ENCODE results near the gene TBC1D4.
"Not testable (repeated sequence)": the region's sequence is repeated elsewhere in the genome, so short reads cannot be mapped to it uniquely, and the experiment has no call there.

The TBC1D4 gene

DNA sequence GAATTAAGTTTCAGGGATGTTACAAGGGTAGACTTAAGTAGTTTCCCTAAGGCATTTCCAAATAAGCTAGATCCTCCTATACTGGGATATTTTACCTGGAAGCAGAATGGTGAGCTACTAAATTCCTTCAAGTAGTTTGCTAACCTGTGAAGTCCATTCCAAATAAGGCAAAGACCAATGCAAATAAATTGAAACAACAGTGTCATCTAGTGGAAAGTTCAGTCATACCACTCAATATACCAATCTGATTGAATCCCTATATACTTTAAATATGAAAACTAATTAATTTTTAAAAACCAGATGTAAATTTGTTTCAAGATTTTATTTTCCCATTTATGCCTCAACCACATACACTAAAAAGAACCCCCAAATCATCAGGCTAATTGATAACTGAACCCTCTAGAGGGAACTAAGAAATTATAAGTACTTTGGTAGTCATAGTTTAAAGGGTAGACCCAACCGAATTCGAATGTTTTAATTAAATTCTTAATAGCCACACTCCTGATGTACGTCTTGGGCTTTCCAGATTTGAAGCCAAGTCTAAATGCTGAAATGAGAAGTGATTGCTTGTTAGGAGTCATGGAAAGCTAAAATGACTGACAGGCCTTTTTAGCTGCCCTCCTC, 223.7 kb downstream of the TBC1D4 start:
- no peak for DNase-seq

DNA sequence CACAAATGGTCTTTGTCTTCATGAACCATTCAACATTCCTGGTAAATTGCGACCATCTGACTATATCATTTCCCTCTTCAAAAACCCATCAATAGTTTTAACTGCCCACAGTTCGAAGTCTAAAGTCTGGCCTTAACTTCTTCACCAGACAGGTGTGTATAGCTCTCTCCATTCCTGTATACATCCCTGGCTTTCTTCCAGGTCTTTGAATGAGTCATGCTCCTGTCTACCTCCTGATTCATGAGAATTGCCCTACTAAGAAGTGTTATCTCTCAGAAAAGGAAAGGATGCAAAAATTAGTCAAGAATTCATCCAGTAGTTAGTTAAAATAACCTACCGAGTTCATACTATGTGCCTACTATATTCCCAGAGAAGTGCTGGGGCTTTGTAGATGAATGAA, 225.0 kb downstream of the TBC1D4 start:
- no peak for DNase-seq

DNA sequence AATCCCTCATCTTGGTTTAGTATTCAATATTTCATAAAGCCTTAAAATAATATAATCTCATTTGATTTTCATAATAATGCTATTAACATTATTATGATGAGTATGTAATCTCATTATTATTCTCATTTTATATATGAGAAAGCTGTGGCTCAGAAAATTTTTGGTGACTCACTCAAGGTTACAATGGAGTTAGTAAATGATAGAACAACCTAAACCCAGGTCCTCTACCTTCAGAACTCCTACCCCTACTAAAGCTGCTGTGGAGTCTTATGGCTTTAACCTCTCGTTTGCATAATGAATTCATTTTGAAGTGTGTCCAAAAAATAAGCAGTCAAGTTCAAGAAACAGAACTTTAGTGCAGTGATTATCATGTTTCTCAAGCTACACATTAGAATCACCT, 226.3 kb downstream of the TBC1D4 start:
- no peak for DNase-seq

DNA sequence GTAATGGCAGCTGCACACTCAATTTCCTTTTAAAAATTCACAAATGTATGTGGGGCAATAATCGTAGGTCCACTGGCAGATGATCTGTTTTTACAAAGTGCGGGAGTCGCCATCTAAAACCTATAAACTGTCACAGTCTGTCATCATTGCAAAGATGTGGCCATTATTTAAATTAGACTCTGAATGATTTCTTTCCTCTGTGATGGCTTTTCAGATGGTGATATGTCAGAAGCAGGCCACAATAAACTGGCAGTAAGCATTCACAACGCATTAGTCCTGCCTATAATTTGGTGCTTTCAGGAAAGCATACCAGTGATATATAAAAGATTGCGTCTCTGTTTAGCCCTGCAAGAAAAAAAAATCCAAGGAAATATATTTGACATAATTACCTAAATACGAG, 226.8 kb downstream of the TBC1D4 start:
- DNase-seq = no peak

DNA sequence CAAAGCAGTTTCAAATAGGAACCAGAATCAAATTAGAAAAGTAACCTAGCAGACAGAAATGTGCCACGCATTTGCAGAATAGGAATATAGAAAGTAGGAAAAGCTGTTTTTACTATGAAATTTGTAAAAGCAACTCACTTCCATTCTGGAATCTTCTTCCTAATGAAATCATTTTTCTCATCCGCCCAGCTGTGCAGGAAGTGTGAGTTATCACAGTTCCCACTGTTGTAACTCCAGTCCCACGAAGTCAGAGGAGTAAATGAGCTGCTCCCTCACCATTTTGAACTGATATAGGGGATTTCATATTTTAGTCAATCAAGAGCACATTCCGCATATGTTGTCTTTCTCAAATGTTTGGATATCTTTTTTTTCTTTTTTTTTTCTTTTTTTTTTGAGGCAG, 230.8 kb downstream of the TBC1D4 start:
- no peak for DNase-seq

DNA sequence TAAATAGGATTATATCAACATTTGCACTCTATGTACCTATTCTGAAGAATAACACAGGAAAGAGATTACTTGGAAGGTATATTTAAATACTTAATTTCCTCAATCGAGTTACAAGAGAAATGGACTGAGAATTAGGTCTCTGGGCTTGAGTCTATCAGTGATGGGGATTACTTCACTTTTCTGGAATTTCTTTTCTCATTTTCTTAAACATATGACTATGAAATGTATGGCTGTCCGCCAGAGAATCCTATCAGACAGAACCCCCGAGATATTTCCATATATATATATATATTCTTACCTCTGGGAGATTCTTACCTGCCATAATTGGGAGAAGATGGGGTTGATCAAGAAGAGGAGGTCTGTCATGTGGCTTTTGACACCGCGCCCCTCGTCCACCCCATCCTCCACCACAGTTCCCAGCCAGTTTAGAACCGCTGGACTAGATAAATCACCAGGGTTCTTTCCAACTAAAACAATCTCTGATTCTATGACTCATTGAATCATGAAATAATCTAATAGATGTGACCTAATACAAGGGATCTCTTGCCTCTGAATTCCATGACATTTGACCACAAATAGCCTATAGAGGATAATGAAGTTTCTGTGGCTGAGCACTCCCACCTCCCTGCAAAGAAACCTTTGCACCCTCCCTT, 231.3 kb downstream of the TBC1D4 start:
- DNase-seq = no peak

DNA sequence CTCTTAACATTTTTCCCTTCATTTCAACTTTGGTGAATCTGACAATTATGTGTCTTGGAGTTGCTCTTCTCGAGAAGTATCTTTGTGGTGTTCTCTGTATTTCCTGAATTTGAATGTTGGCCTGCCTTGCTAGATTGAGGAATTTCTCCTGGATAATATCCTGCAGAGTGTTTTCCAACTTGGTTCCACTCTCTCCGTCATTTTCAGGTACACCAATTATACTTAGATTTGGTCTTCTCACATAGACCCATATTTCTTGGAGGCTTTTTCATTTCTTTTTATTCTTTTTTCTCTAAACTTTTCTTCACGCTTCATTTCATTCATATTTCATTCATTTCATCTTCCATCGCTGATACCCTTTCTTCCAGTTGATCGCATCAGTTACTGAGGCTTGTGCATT, 236.4 kb downstream of the TBC1D4 start:
- DNase-seq = not testable (repeated sequence)

DNA sequence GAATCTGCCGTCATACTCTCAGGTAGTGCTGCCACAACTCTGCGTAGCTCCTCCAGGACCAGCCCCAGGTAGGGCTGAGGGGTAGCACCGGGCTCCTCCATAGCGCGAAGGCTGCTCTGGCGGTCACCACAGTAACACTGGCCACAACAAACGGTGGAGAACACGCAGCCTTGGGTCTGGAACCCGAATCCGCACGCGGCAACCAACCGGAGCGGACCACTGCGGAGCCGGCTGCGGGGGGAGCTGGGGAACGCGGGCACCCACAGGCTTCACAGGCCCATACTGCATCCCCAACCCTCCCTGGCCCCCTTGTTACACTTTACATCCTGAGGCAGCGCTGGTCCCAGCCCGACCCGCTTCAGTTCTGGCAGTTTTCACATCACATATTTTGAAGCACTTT, 241.7 kb downstream of the TBC1D4 start:
- DNase-seq = not testable (repeated sequence)

DNA sequence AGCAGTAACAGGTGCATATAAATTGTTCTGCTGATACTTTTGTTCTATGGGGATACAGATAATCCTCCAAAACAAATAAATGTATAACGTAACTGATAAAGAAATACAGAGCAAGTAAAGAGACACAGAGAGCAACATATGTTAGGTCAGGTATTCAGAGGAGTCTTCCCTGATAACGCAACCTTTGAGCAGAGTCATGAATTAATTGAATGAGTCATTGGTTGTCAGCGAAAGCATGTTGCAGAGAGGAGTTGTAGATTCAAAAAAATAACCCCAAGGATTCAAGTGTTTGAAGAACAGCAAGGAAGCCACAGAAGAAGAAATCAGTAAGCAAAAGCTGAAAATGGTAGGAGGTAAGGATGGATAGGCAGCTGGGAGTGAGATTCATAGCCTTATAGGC, 245.2 kb downstream of the TBC1D4 start:
- no peak for DNase-seq
